HG02588 (cell line): ENCODE results near the gene CRELD2.
"Not testable (repeated sequence)": the region's sequence is repeated elsewhere in the genome, so short reads cannot be mapped to it uniquely, and the experiment has no call there.

ENCODE experiments used
- ATAC-seq: cut with Tn5 transposase; IDR thresholded peaks from one replicate; pipeline ENCODE4 v1.9.1; 2021; ENCODE audit warnings: mild to moderate bottlenecking, moderate library complexity; ENCODE audit not compliant: unreplicated experiment

CRELD2 gene

DNA sequence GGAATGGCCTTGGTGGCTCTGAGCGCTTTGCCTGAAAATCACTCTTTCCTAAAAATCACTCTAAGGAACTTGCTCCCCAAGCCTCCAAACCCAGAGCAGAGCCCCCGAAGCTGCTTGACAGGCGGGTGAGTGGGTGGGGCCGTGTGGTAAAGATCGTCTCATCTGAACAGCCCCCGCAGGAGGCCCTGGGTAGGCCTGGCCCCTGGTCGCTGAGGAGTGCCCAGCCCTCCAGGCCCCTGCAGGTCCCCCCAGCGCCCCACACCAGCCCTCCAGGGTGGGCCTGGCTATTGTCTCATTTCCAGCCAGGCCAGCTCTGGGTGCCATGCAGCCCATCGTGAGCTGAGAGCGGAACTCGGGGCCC, 25.0 kb downstream of the CRELD2 start:
- ATAC-seq: no peak

DNA sequence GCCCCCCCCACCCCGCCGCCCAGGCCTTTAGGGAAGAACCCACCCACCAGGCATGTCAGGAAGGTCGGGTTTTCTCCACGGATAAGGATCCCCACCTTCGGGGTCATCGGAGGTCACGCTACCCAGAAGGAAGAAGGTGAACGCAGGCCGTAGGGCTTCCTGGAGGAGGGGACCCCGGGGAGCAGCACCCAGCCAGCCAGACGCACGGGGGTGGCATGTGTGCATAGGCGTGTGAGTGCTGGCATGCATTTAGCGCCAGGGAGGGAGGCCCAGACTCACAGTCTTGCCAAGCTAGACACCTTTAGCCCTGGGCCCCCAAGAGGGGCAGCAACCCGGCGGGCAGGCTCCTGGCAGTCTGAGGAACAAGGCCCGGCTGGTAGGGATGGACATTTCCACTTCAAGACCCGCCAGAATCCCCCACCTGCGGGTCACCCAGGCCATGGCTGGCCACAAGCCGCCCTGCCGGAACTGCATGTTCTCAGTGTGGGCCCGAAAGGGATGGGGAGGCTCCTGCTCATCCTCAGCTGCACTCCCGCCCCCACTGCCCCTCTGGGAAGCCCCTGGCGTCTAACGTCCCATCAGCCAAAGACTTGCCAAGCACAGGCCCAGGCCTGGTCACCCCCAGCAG, 25.5 kb downstream of the CRELD2 start:
- ATAC-seq: no peak

DNA sequence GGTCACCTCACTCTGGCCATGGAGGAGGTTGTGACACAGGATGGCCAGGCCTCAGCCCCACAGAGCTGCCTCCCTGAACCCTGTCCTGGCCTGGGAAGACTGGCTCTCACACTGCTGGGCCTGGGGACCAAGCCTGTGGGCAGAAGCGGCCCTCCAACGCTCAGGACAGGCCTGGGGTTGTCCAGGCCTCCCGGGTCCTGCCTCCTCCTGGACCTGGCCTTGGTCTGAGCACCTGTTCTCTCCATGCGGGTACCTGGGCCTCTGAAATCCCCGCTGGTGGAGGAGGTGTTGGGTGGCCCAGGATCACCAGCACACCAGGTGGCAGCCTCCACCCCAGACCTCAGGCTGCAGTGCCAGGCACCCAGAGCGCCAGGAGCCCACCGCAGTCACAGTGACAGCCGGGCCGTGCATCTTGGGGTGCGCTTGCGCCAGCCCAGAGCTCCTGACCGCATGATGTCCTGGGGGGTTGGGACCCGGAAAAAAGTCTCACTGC, 26.0 kb downstream of the CRELD2 start:
- ATAC-seq: no peak

DNA sequence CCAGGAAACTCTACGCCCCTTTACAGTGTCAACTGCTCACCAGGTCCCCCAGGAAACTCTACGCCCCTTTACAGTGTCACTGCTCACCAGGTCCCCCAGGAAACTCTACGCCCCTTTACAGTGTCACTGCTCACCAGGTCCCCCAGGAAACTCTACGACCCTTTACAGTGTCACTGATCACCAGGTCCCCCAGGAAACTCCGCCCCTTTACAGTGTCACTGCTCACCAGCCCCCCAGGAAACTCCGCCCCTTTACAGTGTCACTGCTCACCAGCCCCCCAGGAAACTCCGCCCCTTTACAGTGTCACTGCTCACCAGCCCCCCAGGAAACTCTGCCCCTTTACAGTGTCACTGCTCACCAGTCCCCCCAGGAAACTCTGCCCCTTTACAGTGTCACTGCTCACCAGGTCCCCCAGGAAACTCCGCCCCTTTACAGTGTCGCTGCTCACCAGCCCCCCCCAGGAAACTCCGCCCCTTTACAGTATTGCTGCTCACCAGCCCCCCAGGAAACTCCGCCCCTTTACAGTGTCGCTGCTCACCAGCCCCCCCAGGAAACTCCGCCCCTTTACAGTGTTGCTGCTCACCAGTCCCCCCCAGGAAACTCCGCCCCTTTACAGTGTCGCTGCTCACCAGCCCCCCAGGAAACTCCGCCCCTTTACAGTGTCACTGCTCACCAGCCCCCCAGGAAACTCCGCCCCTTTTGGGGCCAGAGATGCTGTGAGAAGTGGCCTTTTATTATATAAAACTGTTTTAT, 26.8 kb downstream of the CRELD2 start:
- not testable (repeated sequence) for ATAC-seq

DNA sequence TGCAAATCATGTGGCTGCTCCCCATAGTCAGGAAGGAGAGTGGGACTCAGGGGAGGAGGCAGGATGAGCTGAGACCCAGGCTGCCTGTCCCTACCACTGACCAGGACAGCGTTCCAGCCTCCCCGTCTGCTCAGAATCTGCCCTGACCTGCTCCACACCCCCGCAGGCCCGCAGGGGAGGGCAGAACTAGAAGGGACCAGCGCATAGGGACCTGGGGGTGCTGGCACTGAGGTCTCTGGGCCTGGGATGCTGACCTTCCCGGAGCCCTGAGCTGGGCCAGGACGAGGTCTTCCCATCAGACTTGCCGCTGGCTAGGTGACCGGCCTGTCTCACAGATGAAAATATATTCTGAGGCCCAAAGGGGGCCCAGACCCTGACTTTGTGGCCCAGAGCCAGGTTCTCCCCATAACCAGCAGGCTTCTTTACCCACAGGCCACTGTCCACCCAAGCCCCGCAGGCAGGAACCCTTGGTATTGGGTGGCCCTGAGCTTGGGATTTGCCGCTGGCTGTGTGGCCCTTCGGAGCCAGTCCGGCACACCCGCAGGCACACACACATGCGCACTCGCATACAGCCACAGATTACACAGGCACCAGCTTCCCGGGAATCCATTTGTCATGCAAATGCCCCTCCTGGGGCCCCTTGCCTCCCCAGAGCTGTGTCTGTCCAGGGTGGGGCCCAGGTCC, 28.3 kb downstream of the CRELD2 start:
- ATAC-seq: no peak

DNA sequence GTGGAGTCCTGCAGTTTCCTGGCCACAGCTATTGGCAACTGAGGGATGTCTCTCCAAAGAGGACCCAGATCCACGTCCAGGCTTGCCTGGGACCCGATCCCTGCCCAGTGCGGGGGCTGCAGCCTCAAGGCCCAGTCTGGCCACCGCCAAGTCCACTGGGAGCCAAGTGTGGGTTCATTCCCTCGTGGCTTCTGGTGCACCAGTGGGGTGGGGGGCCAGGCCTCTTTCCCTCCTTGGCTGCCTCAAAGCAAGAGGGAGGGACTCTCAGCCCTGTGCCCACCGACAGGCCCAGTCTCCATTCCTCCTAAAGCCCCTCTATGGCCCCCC, 28.8 kb downstream of the CRELD2 start:
- no peak for ATAC-seq

DNA sequence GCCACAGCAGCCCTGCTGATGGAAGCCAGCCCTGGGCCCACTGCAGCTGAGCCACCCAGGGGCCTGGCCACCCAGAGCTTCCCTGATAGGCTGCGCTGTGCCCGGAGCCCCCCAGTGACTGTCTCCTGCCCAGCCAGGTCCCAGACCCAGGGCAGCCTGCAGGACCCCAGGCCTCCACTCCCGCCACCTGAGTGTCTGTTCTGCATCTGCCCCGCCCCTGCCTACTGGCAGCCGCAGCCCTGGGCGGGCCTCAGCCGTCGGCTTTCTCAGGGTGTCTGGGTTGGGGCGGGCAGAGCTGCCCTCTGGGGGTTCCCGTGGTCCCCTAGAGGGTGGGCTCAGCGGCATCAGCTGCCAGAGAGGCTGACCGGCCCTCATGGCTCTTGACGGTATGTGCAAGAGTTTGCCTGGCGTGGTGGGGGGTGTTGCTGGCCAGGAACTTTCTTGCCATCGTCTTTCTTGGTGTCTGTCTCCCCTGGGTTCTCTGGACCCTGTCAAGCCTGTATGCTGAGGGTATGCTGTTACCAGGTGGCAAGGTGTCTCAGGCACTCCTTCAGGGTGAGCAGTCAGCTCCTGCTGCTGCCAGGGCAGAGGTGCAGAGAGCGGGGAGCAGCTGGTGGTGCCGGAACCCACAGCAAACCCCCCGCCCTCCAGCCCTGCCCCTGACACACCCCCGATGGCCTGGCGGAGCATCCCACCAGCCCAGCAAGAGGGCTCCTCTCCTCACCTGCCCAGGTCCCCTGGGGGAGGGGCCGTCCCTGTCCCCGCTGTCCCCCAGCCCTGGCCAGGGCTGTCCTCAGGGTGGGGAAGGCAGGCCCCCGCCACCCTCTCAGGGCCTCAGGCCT, 29.9 kb downstream of the CRELD2 start:
- ATAC-seq: no peak

DNA sequence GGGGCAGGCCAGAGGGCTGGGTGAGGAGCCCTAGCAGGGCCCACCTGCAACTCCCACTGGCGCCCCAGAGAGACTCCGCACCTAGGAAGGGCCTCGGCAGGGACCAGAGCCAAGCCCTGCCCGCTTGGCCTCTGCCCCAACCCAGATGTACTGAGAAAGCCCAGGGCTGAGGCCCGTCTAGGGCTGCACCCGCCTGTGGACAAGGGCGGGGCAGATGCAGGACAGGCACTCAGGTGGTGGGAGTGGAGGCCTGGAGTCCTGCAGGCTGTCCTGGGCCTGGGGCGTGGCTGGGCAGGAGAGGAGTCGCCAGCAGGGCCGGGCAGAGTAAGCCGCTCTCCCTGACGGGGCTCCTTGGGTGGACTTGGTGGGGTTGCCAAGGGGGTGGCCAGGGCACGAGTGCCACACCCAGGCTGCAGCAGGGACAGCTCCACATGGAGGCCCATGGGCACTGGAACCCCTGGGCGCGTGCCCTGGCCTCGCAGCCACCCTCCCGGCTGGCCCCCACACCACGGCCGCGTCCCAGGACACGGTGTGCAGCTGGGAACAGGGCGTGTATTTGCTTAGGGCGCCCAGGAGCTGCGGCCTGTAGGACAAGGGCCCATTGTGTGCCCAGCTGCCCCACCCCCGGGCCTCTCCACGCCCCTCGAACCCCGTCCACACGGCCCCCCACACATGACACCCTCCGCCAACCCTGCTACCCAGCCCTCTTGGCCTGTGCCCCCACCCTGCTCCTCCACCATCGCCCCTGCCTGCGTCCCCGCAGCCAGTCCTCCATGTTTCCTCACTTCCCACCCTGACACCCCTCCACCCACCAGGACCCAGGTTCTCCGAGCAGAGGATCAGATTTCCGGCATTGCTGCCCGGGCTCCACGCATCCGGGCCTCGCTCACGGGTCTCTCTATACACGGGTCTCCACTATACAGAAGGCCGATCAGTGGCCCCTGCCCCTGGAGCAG, 30.8 kb downstream of the CRELD2 start:
- ATAC-seq: no peak

DNA sequence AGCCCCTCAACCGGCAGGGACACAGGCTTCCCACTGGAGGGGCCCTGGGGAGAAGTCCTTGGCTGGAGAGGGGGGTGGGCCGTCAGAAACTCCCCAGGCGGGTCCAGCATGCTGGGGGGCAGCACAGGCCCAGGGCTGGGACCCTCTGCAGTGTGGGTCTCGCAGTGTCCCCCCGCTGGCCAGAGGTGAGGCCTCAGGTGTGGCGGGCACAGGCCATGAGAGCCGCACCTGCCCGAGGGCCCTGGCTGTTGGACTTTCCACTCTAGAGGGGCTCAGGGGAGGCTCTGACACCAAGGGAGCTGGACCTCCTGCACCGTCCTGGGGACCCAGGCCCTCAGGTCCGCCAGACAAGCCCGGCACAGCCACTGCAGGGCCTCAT, 31.5 kb downstream of the CRELD2 start:
- no peak for ATAC-seq

DNA sequence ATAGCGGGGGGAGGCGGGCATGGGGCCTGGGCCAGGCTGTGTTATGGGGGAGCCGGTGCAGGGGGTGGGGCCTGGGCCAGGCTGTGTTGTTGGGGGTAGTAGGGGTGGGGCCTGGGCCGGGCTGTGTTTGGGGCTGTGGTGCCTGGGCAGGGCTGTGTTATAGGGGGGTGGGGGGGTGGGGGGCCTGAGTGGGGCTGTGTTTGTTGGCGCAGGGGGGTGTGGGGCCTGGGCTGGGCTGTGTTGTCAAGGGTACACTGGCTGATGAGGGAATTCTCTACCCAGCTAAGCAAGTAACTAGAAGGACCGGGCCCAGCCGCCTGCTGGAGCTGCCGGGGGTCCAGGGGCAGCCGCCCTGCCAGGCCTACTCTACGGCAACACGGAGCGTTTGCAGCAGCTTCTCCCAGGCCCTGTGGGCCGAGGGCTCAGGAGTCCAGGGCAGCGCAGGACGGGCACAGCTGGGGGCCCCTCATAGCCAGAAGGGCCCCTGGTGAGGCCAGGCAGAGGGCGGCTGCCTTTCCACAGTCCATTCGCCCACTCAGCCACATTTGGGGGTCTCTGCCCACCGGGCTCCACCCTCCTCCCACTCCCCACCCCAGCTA, 32.1 kb downstream of the CRELD2 start:
- no peak for ATAC-seq

DNA sequence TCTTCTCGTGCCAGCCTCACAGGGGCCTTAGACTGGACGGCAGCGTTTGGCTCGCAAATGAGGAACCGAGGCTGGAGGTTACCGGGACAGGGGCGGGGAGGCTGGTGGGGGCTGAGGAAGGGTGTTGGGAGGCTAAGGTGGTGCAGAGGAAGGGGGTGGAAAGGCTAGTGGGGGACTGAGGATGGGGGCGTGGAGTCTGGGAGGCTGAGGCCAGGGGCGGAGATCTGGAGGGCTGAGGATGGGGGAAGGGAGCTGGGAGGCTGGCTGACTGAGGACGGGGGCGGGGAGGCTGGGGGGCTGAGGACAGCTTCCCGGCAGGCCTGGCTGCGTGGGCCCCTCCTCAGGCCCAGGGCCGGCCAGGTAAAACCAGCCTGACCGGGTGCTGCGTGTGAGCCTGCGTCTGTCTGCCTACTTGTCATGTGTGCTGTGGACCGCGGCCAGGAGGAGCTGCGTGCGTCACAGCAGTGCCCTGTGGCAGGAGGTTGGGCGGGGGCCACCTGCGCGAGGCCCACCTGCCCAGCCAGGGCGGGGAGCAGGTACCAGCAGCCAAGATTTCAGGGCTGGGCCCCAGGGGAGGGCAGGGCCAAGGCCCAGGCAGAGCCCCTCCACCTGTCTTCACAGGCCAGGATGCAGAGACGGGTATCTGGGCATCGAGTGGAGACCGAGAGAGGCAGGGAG, 32.7 kb downstream of the CRELD2 start:
- no peak for ATAC-seq

DNA sequence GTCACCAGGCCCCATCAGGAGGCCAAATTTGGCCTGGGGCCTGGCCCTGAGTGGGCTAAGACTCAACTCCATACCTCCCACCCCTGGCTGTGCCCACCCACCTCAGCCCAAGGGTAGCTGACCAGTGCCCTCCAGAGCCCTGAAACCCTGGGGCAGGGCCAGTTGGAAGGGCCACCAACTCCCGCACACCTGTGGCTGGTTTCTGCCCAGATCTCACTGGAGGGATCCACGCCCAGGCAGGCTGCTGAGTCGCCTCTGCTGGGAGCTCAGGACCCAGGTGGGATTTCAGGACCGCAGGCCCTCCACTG, 33.2 kb downstream of the CRELD2 start:
- no peak for ATAC-seq

DNA sequence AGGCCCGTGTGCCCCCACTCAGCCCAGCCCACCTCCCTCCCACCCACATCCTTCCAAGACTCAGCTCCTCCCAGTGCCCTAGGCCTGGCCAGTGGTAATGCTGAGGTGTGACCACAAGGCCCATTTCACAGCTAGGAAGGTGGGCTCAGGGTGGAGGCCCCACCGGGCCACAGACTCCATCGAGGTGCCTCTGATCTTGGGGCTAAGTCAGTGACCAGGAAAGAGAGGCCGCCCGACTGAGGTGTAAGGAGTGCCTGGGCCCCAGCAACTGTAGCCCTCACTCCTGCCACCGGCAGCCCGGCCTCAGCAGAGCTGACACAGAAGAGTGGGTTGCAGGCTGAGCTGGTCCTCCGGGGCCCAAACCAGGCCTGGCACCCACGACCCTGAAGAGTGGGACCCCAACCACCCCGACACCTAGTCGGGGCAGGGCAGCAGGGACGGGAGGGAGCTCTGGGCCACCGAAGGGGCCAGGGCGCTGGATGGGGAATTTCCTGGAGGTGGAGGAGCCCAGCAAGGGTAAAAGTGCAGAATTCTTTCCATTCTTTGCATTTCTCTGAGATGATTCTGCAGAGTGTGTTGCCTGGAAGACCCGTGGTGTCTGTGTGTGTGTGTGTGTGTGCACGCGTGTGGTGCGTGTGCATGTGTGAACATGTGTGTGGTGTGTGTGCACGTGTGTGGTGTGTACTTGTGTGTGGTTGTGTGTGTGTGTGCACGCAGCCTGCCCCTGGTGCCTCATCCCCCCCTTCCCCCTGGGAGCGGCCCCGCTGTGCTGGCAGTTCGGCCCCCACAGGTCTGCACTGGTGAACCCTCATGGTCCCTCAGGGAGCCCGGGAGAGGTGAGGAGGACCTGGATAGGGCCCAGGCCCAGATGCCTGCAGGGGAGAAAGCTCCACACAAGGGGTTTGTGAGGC, 33.8 kb downstream of the CRELD2 start:
- ATAC-seq: no peak

DNA sequence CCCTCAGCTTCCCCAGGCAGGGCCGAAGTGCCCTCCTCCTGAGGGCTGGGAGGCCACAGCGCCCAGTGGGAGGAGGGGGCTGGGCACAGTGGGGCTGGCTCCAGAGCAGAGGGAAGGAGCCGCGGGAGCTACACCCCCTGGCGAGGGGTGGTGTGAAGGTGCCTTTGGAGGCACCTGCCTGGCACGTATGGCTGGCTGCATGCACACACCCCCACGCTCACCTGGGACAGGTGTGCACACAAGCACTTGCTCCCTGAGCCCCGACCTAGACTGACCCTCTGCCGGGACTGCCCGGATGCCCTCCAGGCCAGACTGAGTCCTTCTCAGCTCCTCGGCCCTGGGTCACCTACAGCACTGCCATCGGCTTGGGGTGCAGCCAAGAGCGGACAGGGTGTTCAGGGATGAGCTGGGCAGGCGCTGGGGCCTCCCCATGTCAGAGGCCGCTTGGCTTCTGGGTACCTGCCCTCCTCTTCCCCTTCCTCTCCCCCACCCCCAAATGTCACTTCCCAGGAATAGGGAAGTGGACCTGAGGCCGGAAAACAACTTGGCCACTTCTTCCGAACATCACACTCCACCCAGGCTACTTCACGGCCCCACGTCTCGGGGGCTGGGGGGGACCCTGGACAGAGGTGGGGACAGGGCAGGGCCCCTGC, 34.7 kb downstream of the CRELD2 start:
- ATAC-seq: no peak

DNA sequence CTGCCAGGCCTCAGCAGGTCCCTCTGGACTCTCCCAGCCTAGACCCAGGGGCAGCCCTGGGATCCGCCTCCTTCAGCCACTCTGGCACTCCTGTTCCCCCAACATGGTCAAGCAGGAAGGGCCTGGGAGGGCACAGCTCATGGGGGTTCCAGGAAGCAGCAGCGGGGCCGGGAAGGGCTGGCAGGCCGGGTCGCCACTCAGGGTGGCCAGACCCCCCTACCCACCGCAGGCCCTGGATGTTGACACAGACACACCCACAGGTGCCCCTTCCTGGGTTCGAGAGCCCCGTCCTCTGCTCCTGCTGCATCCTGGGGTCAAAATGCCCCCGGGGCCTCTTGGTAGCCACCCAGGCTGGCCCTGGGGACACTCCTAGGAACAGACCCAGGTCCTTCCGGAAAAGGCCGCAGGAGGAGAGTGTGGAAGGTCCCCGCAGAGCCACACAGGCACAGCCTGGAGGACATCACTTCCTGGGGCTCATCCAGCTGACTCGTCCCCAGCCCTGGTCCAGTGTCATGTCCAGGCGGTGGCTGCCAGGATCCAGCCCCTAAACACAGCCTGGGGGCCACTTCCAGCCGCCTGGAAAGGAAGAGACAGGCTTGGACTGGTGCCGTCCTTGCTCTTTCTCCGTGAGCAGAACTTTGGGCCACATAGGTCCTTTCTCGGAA, 35.4 kb downstream of the CRELD2 start:
- ATAC-seq: no peak

DNA sequence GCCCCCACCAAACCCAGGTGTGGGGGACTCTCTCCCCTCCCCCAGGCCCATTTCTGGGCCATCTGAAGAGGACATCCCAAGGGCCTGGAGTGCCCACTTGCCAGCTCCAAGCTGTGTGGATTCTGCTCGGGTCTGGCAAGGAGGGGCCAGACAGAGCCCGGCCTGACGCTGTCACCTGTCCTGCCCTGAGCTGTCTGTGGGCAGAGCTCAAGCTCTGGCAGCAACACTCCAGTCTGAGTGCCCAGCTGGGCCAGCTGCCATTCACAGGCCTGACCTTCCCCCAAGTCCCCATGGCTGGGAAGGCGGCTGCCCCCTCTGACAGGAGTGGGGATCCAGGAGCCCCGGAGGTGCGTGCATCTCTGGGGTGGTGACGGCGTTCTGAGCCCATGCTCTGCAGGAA, 35.9 kb downstream of the CRELD2 start:
- ATAC-seq: no peak

DNA sequence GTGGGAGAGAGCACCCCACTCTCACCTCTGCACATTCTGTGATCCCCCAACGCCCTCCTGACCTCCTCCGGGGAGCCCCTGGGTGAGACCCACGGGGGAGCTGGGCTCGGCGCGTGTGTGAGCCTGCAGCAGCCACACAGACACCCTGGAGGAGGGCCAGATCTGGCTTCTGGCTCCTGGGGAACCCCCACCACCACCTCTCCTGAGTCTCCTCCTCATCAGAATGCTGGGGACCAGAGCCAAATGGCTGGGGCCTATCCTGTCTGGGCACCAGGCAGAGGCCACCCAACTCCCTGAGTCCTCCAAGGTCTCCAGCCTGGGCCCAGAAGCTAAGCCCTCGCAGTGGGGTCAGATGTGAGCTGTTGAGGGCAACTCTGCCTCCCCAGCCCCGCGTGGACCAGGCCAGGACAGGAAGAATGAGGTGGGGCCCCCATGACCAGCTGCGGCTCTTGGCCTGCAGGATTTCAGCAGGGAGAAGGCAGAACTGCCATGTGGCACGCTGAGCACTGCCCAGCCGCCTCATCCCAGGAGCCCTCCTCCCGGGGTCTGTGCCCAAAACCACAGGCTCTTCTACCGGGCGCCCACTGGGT, 36.7 kb downstream of the CRELD2 start:
- ATAC-seq: no peak
